K562 (cell line): ENCODE data around the gene QKI. TPM values are rescaled to one million over a fixed set of nuclear protein-coding genes. Genes with fewer than 3 reads are reported as not detected.

ENCODE experiments used
- BCL6 ChIP-seq: fragments of 250-450 bp; sonication (Bioruptor Pico); IDR thresholded peaks from 2 replicates; pipeline ENCODE4 v1.4.0; 2020
- CHD1 ChIP-seq: fragments of 200-600 bp; sonication (generic); IDR thresholded peaks from one replicate; pipeline ENCODE4 v1.6.1; 2012; ENCODE audit warnings: mild to moderate bottlenecking, moderate library complexity, low read length, inconsistent platforms
- FOSL1 ChIP-seq: fragments of 200-800 bp; sonication (Bioruptor generic); conservative IDR thresholded peaks from 2 replicates; pipeline ENCODE4 v1.6.1; 2016; ENCODE audit warnings: missing genetic modification characterization, missing compliant biosample characterization
- MEIS2 ChIP-seq: fragments of 450-650 bp; IDR thresholded peaks from 2 replicates; pipeline ENCODE4 v1.6.1; 2014; ENCODE audit warnings: mild to moderate bottlenecking; ENCODE audit not compliant: partially characterized antibody
- MYC ChIP-seq, 2 experiments: fragments of 250-450 bp in 1 of 2; sonication (Bioruptor Pico) in 1 of 2; IDR thresholded peaks; 2 replicates each; pipeline versions ENCODE4 v1.5.1 to v1.6.1; 2012 to 2021; ENCODE audit warnings: low read depth in 2 of 2, borderline replicate concordance in 1 of 2, improper control_type of control experiment in 1 of 2, low read length in 1 of 2, mild to moderate bottlenecking in 1 of 2, moderate library complexity in 1 of 2
- POLR2H ChIP-seq: IDR thresholded peaks from 2 replicates; pipeline ENCODE4 v1.6.1; 2016; ENCODE audit warnings: missing genetic modification characterization, low read depth, mild to moderate bottlenecking, control low read depth, missing compliant biosample characterization, moderate library complexity
- PPARD ChIP-seq: fragments of 250-450 bp; sonication (Bioruptor Pico); IDR thresholded peaks from 2 replicates; pipeline ENCODE4 v1.8.0; 2022; ENCODE audit warnings: inconsistent platforms, mild to moderate bottlenecking, moderate library complexity
- ZKSCAN3 ChIP-seq: fragments of 250-450 bp; sonication (Bioruptor Pico); IDR thresholded peaks from 2 replicates; pipeline ENCODE4 v1.4.0; 2020
- ZNF431 ChIP-seq: sonication (generic); formaldehyde crosslinking; IDR thresholded peaks from 2 replicates; pipeline ENCODE4 v1.8.0; 2022; ENCODE audit warnings: mild to moderate bottlenecking, missing genetic modification reagents
- ZNF766 ChIP-seq: fragments of 200-800 bp; sonication (Bioruptor generic); conservative IDR thresholded peaks from 2 replicates; pipeline ENCODE4 v1.6.1; 2016; ENCODE audit warnings: missing genetic modification characterization, missing compliant biosample characterization
- ZSCAN32 ChIP-seq: fragments of 450-650 bp; formaldehyde crosslinking; IDR thresholded peaks from 2 replicates; pipeline ENCODE4 v1.4.0; 2020; ENCODE audit warnings: mild to moderate bottlenecking, moderate library complexity
- polyA plus RNA-seq, 8 experiments: library from polyadenylated mRNA; depleted of rRNA in 4 of 8; stranded (reverse) in 5 of 8; unstranded in 3 of 8; fragments of >200 nt; fragmentation: Nextera tagmentation in 2 of 8; fragmentation: Illumina TruSeq in 1 of 8; extraction: Ambion mirVana in 2 of 8; extraction: Trizol in 1 of 8; gene quantifications; 2 replicates each; pipeline versions ENCODE4 v1.2.1 to v1.2.3, GENCODE V29; 2011 to 2014; ENCODE audit warnings: inconsistent platforms in 1 of 8, missing spikeins in 1 of 8
- total RNA-seq, 7 experiments: library from RNA; depleted of rRNA in 6 of 7; stranded (reverse); fragments of >200 nt in 6 of 7; fragmentation: Illumina TruSeq in 2 of 7; extraction: Trizol in 2 of 7; gene quantifications; 2 replicates each; pipeline versions ENCODE4 v1.2.1 to v1.2.3, GENCODE V29; 2011 to 2021; ENCODE audit warnings: low replicate concordance in 1 of 7
- TF ChIP-seq, protein P1 (sequence below), 2 experiments: fragments of 450-650 bp; formaldehyde crosslinking in 1 of 2; IDR thresholded peaks; 2 replicates each; pipeline versions ENCODE4 v1.4.0 to v1.6.1; 2014 to 2020; ENCODE audit warnings: mild to moderate bottlenecking in 2 of 2, borderline replicate concordance in 1 of 2, low read depth in 1 of 2
- TF ChIP-seq, protein P2 (sequence below): fragments of 250-450 bp; sonication (Bioruptor Pico); IDR thresholded peaks from 2 replicates; pipeline ENCODE4 v1.8.0; 2021; ENCODE audit warnings: moderate library complexity, mild to moderate bottlenecking, inconsistent platforms
- TF ChIP-seq, protein P3 (sequence below): sonication (generic); formaldehyde crosslinking; IDR thresholded peaks from 2 replicates; pipeline ENCODE4 v1.8.1; 2022; ENCODE audit warnings: missing genetic modification reagents
- TF ChIP-seq, protein P4 (sequence below): sonication (generic); formaldehyde crosslinking; IDR thresholded peaks from 2 replicates; pipeline ENCODE4 v1.8.0; 2022; ENCODE audit warnings: missing genetic modification reagents, mild to moderate bottlenecking, borderline replicate concordance

The QKI gene
- total and polyA plus RNA-seq, 9 of the 15 experiments (the other 6 are each of a cell fraction or from before 2014, with no cell fraction given), result 20.4 to 215 (median 123) TPM

DNA sequence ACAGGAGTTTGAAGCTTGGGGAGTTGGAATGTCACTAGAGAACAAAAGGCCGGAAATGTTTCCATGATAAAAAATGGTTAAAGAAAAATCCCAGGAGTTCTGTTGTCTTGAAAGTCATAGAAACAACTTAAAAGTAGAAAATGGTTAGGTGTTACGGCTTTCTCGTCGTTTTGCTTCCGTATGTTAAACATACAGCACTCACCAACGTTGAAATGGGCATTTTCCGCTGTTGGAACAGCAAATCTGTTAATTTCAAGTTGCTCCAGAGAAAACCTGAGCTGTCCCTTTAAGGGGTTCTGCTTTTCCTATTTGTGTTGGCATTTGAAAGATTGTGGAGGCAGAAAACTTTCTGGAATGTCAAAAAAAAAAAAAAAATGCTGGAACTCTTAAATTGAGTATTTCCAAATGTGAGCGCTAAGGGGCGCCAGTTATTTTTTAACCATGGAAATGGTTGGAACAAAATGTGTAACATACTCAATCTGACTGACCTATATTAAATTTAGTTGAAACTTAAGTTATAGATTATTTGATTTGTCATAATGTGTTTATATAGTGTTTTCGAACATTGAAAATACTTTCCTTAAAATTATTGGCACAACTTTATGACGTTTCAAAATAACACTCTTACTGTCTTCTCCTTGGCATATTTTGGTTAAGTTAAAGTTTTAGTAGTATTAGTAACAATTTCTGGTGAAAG is 2.2 kb downstream of the QKI start (continued):
- TF ChIP-seq MYC (IDR thresholded peaks at IDR 0.05; ENCODE audit: low read depth, low read length) (no peak), MYC (CRISPR knock-in tag; IDR thresholded peaks at IDR 0.05; ENCODE audit: borderline replicate concordance, low read depth) (no peak), ZNF431 (no peak), ZSCAN32 (CRISPR knock-in tag) (no peak), PPARD (CRISPR knock-in tag) (no peak), MEIS2 (peak; percentile 3), ZKSCAN3 (CRISPR knock-in tag) (no peak), ZNF766 (CRISPR knock-in tag) (no peak), BCL6 (no peak), CHD1 (peak; percentile 47), FOSL1 (tag) (0 out of 2 replicates have a peak, but pooled peaks have one; percentile 24), POLR2H (tag) (0 out of 2 replicates have a peak, but pooled peaks have one; percentile 21)
- TF ChIP-seq, protein P1, sequence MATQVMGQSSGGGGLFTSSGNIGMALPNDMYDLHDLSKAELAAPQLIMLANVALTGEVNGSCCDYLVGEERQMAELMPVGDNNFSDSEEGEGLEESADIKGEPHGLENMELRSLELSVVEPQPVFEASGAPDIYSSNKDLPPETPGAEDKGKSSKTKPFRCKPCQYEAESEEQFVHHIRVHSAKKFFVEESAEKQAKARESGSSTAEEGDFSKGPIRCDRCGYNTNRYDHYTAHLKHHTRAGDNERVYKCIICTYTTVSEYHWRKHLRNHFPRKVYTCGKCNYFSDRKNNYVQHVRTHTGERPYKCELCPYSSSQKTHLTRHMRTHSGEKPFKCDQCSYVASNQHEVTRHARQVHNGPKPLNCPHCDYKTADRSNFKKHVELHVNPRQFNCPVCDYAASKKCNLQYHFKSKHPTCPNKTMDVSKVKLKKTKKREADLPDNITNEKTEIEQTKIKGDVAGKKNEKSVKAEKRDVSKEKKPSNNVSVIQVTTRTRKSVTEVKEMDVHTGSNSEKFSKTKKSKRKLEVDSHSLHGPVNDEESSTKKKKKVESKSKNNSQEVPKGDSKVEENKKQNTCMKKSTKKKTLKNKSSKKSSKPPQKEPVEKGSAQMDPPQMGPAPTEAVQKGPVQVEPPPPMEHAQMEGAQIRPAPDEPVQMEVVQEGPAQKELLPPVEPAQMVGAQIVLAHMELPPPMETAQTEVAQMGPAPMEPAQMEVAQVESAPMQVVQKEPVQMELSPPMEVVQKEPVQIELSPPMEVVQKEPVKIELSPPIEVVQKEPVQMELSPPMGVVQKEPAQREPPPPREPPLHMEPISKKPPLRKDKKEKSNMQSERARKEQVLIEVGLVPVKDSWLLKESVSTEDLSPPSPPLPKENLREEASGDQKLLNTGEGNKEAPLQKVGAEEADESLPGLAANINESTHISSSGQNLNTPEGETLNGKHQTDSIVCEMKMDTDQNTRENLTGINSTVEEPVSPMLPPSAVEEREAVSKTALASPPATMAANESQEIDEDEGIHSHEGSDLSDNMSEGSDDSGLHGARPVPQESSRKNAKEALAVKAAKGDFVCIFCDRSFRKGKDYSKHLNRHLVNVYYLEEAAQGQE (IDR thresholded peaks at IDR 0.05; ENCODE audit: borderline replicate concordance), result peak; percentile 48; the same call in 1 of the 2 replicates
- TF ChIP-seq, protein P1 (CRISPR knock-in tag; IDR thresholded peaks at IDR 0.05; ENCODE audit: low read depth), result no peak
- TF ChIP-seq, protein P2, sequence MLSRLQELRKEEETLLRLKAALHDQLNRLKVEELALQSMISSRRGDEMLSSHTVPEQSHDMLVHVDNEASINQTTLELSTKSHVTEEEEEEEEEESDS (CRISPR knock-in tag), result no peak
- TF ChIP-seq, protein P3, sequence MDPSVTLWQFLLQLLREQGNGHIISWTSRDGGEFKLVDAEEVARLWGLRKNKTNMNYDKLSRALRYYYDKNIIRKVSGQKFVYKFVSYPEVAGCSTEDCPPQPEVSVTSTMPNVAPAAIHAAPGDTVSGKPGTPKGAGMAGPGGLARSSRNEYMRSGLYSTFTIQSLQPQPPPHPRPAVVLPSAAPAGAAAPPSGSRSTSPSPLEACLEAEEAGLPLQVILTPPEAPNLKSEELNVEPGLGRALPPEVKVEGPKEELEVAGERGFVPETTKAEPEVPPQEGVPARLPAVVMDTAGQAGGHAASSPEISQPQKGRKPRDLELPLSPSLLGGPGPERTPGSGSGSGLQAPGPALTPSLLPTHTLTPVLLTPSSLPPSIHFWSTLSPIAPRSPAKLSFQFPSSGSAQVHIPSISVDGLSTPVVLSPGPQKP (CRISPR knock-in tag), result no peak
- TF ChIP-seq, protein P4, sequence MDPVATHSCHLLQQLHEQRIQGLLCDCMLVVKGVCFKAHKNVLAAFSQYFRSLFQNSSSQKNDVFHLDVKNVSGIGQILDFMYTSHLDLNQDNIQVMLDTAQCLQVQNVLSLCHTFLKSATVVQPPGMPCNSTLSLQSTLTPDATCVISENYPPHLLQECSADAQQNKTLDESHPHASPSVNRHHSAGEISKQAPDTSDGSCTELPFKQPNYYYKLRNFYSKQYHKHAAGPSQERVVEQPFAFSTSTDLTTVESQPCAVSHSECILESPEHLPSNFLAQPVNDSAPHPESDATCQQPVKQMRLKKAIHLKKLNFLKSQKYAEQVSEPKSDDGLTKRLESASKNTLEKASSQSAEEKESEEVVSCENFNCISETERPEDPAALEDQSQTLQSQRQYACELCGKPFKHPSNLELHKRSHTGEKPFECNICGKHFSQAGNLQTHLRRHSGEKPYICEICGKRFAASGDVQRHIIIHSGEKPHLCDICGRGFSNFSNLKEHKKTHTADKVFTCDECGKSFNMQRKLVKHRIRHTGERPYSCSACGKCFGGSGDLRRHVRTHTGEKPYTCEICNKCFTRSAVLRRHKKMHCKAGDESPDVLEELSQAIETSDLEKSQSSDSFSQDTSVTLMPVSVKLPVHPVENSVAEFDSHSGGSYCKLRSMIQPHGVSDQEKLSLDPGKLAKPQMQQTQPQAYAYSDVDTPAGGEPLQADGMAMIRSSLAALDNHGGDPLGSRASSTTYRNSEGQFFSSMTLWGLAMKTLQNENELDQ (CRISPR knock-in tag), result no peak
